Activated CD4-positive, CD25-positive, alpha-beta regulatory T cell treated with anti-CD3 and anti-CD28 coated beads, Interleukin-2, amount 50 U/mL, for 24 hours (primary cell): ENCODE data around the gene PKDREJ.
"Not testable (repeated sequence)": the region's sequence is repeated elsewhere in the genome, so short reads cannot be mapped to it uniquely, and the experiment has no call there.

Experiments used
- ATAC-seq, 2 donors: fragments of 150-1000 bp; cut with Tn5 transposase; one replicate each; pipeline ENCODE4 v1.10.0; 2021; ENCODE audit warnings: mild to moderate bottlenecking in 1 of 2, moderate library complexity in 1 of 2

PKDREJ gene, protein sequence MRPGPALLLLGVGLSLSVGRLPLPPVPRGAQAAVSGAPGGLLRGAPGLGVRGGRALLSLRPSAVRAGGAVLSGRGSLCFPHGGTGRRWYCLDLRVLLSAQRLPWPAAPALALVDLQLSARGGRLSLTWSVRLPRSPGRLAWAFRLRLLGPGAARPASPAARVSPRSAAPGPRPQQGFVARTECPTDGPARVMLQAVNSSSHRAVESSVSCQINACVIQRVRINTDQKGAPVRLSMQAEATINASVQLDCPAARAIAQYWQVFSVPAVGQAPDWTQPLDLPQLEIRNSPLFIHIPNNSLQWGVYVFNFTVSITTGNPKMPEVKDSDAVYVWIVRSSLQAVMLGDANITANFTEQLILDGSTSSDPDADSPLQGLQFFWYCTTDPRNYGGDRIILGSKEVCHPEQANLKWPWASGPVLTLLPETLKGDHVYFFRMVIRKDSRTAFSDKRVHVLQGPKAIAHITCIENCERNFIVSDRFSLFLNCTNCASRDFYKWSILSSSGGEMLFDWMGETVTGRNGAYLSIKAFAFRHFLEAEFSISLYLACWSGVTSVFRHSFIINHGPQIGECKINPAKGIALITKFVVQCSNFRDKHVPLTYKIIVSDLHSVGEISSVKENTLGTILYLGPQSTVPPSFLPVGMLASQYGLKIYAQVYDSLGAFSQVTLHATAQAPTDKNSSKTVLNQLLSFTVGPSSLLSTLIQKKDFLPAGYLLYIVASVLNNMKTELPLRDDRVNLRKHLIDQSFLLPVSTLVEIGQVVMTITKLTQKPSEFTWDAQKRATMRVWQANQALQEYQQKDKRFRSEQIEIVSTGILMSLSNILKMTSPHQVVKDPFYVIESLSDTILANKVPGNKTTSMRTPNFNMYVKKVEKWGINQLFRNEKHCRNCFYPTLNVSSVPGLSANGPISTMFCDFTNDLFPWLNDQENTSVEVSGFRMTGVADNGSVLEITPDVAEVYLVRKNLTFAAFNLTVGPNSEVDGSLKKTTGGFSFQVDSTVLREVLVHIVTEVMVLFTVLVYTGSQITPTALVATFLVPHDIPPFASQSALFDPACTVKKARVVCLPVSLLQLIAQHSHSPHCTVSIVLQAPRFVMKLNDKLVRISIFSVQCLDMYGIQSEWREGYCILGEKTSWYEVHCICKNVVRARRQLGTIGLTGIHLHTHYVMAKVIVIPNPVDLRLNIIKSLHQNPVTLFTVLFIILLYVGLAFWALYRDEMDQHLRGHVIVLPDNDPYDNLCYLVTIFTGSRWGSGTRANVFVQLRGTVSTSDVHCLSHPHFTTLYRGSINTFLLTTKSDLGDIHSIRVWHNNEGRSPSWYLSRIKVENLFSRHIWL (N-terminal part only)

DNA sequence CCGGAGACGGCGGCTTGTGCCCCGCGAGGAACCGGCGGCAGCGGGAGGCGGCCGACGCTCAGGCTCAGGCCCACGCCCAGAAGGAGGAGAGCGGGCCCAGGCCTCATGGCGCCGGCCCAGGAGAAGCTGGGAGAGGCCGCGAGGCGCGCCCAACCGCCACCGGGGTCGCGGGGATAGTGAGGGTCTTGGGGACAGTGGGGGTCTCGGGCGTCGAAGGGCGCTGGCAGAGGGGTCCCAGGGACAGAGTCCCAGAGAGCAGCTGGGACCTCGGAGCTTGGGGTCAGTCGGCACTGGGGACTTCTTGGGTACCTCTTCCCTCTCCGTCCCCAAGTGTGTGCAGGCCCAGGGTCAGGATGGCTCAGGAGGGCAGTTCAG lies at the start of gene PKDREJ:
PKDREJ (minus strand) TSS at position 128 of the 375 bp plus-strand sequence; CDS start at position 107, 21 bp downstream.
- no peak for ATAC-seq

DNA sequence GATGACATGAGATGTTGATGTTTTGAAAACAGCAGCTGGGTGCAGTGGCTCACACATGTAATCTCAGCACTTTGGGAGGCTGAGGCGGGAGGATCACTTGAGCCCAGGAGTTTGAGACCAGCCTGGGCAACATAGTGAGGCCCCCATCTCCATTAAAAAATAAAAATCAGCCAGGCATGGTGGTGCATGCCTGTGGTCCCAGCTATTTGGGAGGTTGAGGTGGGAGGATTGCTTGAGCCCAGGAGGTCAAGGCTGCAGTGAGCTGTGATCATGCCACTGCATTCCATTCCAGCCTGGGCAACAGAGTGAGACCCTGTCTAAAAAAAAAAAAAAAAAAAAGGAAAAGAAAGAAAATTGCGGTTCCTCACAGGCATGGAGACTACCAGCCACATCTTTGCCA lies 49.7 kb upstream of the PKDREJ start:
- not testable (repeated sequence) for ATAC-seq

DNA sequence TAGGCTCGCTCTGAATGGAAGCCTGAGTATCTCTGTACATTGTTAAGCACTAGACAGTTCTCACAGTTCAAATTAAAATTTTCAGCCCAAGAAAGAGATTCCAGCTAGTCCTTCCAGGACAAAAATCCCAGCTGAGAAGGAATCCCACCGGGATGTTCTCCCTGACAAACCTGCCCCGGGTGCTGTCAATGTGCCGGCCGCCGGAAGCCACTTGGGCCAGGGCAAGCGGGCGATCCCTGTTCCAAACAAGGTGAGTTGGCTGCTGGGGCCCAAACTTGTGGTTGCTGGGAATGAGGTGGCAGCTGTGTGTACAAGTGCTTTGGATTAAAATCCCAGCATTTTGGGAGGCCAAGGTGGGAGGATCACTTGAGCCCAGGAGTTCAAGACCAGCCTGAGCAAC lies 48.9 kb upstream of the PKDREJ start:
- no peak for ATAC-seq

DNA sequence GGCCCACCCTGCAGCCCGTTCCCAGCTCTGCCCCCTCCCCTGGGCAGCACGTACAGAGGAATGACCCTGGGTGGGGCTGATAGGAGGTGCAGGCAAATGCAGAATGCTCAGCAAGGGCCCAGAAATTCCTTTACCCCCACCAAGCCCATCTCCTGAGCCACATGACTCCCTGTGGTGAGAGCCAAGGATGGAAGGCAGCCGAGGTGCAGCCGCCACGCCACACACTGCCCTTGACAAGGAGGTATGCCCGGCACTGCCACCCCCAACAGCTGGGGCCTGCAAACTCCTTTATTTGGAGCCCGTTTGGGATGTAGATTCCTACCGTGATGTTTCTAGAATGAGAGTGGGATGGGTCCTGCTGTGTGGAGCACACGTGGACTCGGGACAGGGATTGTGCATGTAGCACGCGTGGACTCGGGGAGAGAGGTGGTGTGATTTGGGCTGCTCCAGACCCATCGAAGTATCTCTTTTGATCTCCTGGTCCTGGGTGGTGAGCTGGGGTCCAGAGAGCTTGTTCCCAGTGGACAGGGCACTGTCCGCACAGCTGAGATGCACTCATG lies 46.5 kb upstream of the PKDREJ start:
- ATAC-seq = no peak

DNA sequence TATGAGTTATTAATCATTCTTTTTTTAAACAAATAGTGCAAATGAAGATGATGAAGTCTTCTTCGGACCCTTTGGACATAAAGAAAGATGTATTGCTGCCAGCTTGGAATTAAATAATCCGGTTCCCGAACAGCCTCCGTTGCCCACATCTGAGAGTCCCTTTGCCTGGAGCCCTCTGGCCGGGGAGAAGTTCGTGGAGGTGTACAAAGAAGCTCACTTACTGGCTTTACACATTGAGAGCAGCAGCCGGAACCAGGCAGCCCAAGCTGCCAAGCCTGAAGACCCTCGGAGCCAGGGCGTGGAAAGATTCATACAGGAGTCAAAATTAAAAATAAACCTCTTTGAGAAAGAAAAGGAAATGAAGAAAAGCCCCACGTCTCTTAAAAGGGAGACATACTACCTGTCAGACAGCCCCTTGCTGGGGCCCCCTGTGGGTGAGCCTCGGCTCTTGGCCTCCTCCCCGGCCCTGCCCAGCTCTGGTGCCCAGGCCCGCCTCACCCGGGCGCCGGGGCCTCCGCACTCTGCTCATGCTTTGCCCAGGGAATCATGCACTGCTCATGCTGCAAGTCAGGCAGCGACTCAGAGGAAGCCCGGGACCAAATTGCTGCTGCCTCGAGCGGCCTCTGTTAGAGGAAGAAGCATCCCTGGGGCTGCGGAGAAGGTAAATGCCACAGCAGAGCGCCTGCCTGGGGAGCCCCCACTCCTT lies 45.3 kb upstream of the PKDREJ start:
- ATAC-seq = no peak

DNA sequence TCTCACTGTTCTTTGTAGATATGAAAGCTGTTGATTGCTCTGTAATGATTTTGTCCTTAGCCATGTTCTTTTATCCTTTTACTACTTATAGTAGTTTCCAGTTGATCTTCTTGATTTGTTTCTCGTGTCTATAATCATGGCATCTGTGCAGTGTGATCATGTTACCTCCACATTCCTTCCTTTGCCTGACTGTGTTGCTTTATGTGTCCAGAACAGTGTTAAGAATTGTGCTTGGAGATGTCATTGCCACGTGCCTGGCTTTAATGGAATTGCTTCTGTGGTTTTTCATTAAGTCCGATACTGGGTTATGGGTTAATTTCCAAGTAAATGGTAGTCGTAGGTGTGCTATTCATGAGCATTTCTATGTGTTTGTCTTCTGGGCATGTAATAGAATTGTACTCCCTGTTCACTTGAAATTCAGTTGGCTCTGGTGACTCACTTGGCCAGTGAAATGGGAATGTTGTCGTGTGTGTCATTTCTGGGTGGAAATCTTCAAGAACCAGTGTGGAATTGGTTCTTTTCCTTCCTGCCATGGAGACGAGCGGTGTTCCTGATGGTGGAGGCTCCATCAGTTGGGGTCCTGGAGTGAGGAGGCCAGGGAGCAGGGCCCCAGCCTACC lies 40.3 kb upstream of the PKDREJ start:
- ATAC-seq = no peak

DNA sequence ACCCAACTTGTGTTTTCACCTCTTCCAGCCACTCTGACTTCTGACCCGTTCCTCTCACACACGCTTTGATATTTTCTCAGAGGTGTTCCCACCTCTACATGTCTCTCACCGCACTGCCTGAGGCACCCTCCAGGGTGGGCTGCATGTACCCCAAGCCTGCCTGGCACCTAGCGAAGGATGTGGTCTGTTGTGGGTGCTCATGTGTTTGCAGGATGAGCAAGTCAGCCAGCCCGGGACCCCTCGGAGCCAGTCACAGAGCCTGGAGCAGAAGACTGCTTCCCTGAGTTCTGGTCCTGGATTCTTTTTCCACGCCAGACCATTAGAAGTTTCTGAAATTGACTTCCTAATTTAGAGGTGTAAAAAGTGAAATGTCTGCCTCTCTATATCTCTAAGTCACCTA lies 37.3 kb upstream of the PKDREJ start:
- ATAC-seq = no peak

DNA sequence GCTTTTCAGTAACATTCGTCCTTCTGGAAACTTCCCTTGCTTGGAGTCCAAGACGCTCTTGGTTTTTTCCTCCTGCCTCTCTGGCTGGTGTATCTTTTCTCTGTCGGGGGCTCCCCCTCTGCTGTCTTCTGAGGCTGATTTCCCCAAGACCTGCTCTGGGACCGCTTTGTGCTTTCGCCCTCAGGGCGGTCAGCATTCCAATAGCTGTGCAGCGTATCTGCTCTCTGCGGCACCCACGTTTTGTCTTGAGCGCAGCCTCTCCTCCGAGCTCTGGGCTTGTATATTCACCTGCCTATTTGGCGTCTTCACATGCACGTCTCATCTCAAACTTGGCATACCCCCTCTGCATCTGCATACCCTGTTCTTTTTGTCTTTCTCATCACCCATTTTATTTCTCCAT lies 36.0 kb upstream of the PKDREJ start:
- no peak for ATAC-seq

DNA sequence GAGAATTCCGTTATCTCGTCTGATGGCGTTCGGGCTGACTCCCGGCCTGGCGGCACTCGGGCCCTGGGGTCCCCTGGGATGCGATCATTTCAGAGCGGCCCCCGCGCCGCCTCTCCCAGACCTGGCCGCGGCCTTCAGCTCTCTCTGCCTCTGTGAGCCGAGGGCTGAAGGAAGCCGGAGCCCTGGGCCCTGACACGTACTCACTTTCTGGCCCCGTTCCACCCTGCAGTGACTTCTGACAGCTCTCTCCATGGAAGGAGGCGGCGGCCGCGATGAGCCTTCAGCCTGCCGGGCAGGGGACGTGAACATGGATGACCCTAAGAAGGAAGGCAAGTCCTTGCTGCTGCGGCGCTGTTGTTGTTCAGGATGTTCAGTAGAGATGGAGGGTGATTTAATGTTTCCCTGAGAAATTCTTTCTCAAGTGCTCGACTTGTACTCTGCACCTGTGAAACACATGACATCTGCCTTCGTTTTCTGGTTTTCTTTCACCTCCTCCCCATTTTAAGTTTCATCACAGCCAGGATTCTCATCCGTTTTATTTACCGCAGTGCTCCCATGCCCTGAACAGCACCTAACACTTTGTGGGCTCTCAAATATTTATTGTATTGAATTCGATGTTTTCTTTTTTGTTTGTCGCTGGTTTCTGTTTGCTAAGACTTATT lies 34.1 kb upstream of the PKDREJ start:
- ATAC-seq = no peak

DNA sequence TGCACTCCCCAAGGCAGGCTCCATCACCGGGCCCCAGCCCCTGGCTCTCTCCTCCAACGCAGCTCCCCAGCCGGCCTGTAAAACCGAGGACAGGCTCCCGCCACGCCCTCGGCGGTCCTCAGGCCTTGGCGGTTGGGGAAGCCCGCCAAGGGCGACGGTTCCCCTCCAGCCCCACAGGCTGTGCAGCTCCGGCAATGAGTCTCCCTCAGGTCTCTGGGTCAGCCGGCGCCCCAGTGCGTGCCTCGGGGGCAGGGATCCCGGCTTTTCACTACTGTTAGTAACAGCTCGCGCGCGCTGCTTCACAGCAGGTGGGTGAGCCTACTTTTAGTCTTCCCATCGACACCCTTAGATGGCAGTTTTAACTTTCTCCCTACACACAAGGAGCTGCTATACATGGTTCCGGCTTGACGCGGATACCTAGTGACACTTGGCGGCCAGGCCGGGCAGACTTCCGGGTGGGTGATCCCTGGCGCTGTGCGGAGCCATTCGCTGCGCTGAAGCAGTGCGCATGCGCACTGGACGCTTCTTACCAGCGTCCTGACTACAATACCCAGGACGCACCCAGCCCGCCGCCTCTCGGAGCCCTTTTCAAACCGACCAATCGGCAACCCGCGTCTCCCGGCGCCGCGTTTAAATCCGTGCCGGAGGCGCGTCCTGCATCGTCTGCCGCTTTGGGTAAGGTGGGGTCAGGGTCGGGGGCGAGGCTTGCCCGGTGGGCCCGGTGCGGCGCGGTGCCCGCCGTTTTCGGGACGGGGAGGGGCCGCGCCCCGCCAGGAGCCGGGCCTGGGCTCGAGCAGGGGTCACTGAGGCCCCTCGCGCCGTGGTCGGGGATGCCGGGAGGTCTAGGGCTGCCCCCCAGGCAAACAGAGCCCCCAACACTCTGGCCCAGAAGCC lies 33.4 kb upstream of the PKDREJ start, which contains the start of gene GTSE1:
GTSE1 (plus strand) TSS at position 614 of the 894 bp plus-strand sequence. CDS start 531 bp downstream, outside the sequence.
- ATAC-seq = peak; percentile 98 to 99

DNA sequence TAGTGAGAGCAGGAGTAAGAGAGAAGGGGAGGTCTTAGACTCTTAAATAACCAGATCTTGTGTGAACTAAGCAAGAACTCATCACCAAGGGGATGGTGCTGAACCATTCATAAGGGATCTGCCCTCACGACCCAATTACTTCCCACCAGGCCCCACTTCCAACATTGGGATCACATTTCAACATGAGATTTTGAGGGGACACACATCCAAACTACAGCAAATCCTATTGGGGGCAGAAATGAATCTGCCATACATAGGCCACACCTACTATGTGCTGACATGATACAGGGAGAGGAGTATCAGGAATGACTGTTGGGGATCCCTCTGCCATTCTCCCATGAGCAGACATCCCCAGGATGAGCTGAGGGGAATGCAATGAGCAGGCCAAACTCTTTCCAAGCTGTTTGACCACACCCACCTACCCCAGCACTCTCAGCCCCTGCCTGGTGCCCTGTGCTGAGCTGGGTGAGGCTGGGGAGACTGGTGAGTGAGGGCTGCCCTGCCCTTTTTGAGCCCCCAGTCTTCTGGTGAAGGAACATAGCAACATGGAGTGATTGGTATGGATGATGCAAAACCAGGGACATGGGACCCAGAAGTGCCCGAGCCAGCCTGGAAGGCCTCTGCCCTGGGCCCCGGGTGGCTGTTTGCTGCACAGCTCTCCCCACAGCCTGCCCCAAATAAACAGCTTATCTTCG lies 32.3 kb upstream of the PKDREJ start:
- no peak for ATAC-seq

DNA sequence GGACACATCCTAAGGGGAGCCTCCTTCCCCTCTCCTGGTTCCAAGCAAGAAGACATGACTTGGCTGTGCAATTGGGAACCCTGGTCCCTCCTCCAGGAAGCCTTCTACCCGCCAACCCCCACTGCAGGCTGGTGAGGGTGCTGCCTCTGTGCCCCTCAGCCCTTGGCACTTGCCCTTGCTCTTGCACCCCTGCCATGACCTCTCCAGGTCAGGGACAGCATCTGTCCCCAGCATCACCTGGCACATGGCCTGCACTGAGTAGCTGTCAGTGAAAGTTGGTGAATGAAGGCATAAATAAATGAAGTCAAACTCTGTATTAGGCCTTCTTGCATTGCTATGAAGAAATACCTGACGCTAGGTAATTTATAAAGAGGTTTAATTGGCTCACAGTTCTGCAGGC lies 31.6 kb upstream of the PKDREJ start:
- no peak for ATAC-seq

DNA sequence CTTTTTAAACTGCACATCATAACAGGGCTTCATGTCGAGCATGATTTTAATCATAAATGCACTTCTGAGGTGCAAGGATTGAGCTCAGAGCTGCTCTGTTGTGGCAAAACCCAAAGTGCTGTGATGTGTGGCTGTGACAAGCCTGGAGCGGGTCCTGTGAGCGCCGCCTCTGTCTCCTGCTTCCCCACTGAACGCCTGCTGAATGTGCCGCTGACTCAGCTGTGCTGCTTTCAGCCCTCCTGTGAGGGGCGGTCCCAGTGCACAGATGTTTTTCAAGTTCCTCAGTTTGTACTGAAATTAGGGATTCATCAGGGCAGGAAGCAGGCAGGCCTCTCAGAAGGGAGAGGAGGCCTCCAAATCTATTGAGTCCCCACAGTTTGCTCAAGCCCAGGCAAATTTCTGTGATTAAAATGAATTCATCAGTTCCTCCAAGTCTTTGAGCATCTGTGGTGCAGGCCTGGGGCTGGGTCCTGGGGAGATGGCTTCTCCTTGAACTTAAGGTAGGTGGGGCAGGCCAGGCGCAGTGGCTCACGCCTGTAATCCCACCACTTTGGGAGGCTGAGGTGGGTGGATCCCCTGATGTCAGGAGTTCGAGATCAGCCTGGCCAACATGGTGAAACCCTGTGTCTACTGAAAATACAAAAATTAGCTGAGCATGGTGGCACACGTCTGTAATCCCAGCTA lies 30.6 kb upstream of the PKDREJ start:
- ATAC-seq = no peak

DNA sequence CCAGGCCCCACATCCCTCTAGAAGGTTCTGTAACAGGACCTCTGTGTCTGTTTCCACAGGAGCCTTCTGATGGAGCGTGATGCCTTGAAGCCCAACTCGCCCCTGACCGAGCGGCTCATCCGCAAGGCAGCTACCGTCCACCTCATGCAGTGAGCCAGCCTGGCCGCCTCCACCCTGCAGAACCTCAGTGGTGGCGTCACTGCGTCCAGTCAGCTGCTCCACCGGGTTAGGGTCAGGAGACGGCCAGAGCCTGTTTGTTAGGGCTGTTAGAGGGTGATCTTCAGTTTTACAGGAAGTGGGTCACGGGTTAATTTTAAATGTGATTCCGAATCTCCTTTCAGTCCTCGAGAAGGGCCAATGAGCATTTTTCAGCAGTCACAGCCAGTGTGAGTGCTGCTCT lies 29.6 kb upstream of the PKDREJ start:
- ATAC-seq = no peak

DNA sequence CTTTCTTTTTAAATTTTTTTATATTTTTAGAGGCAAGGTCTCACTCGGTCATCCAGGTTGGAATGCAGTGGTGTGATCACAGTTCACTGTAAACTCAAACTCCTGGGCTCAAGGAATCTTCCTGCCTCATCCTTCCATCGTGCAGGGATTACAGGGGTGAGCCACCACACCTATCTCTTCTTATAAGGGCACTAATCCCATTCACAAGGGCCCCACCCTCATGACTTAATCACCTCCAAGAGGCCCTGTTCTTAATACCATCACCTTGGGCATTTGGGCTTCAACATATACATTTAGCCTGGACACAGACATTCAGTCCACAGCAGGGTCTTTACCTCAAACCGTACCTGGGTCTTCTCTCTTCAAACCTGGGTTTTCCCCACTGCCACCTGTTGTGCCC lies 29.0 kb upstream of the PKDREJ start:
- ATAC-seq = no peak

DNA sequence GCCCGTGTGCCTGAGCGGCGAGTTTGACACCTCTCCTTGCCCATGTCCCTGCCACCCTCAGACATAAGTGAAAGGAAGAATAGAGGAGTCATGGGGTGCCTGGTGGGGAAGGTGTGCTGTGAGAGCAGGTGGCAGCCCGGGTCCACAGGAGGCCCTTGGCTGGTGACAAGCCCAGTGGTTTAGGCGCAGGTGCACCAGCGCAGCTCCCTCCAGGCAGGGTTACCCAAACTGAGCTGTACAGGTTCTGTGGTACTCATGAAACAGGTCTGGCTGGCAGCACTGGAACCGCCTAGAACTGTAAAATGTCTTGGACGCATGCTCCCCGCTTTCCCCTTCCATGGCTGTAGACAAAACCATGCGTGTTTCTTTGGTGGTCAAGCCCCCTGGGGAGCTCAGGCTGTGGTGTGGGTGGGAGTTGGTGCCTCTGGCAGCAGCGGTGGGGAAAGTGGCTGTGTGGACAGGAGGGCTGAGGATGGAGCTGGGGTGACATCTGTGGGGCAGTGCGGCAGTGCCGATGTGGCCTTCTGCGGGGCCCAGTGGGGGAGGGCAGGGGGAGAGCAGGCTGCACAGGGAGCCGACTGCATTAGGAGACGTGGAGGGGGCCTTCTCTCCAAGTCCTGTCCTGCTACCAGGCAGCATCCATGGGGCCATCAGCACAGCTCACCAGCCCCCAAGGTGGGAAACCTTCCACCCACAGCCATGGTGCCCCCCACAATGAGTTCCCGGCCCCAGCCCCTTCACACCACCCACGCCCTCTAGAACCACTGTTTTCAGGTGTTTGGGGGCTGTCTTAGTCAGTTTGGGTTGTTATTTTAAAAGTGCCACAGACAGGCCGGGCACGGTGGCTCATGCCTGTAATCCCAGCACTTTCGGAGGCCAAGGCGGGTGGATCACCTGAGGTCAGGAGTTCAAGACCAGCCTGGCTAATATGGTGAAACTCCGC lies 28.0 kb upstream of the PKDREJ start:
- ATAC-seq = no peak
